Natural killer cell (primary cell): Measurements from ENCODE around the gene BAZ2A. TPM values are rescaled to one million over a fixed set of nuclear protein-coding genes. Genes with fewer than 3 reads are reported as not detected.
A peak's percentile ranks its signal among the peaks of the same experiment; 100 is the strongest.

Source experiments
- ATAC-seq, 3 donors: fragments of 150-1000 bp in 2 of 3; fragments of 200-7000 bp in 1 of 3; cut with Tn5 transposase; 1 replicate in 1 of 3; 2 replicates in 2 of 3; pipeline ENCODE4 v1.10.0; 2021; ENCODE audit warnings: mild to moderate bottlenecking in 2 of 3, moderate library complexity in 2 of 3
- DNase-seq, 2 donors: peaks; one replicate each; pipeline versions ENCODE4 v3.0.0 to v3.0.0-alpha.2; 2013 to 2021; ENCODE audit warnings: mixed read lengths in 1 of 2
- H3K27ac ChIP-seq: one replicate; pipeline ENCODE4 v1.5.1; 2013; ENCODE audit warnings: mild to moderate bottlenecking, low read length
- H3K27me3 ChIP-seq: one replicate; pipeline ENCODE4 v1.6.1; 2013; ENCODE audit warnings: low read length; ENCODE audit not compliant: control insufficient read depth, insufficient read depth
- H3K36me3 ChIP-seq: one replicate; pipeline ENCODE4 v1.6.1; 2013; ENCODE audit warnings: low read length; ENCODE audit not compliant: control insufficient read depth, insufficient read depth
- H3K4me1 ChIP-seq: one replicate; pipeline ENCODE4 v1.6.1; 2013; ENCODE audit warnings: low read length; ENCODE audit not compliant: control insufficient read depth, insufficient read depth
- H3K4me3 ChIP-seq: one replicate; pipeline ENCODE4 v1.5.1; 2013; ENCODE audit warnings: low read length
- H3K9me3 ChIP-seq: one replicate; pipeline ENCODE4 v1.6.1; 2013; ENCODE audit warnings: low read length; ENCODE audit not compliant: control insufficient read depth, insufficient read depth
- H3K27ac Mint-ChIP-seq, 2 donors: one replicate each; pipeline ENCODE4 v1.8.0; 2022; ENCODE audit warnings: mild to moderate bottlenecking in 2 of 2, mixed read lengths in 2 of 2, moderate library complexity in 1 of 2
- H3K27me3 Mint-ChIP-seq, 2 donors: one replicate each; pipeline ENCODE4 v1.8.0; 2022; ENCODE audit warnings: low read depth in 2 of 2, mixed read lengths in 2 of 2
- H3K36me3 Mint-ChIP-seq: one replicate; pipeline ENCODE4 v1.8.0; 2022; ENCODE audit warnings: mixed read lengths
- H3K4me1 Mint-ChIP-seq, 2 donors: one replicate each; pipeline ENCODE4 v1.8.0; 2022; ENCODE audit warnings: mixed read lengths in 2 of 2
- H3K4me3 Mint-ChIP-seq: one replicate; pipeline ENCODE4 v1.8.0; 2022; ENCODE audit warnings: mild to moderate bottlenecking, moderate library complexity, mixed read lengths
- H3K9me3 Mint-ChIP-seq, 2 donors: one replicate each; pipeline ENCODE4 v1.8.0; 2022; ENCODE audit warnings: mixed read lengths in 2 of 2
- CTCF ChIP-seq: fragments of 200-600 bp; IDR thresholded peaks from one replicate; pipeline ENCODE4 v1.8.0; 2022; ENCODE audit warnings: antibody characterized with exemption
- WGBS: methylation state at CpG from one replicate; pipeline ENCODE4 v1.1.7; 2013; ENCODE audit warnings: missing lambda C conversion rate; ENCODE audit not compliant: insufficient coverage; 5-methylcytosine and 5-hydroxymethylcytosine counted together
- intact Hi-C: fragments of 100-400 bp; cut with micrococcal nuclease; formaldehyde crosslinking; loops from one replicate; pipeline ENCODE4 v1.14.2; 2022
- total RNA-seq, 4 donors: library from RNA; stranded (reverse); fragments of 120-200 nt in 1 of 4; gene quantifications; one replicate each; pipeline versions ENCODE4 v1.2.3 to v1.2.4, GENCODE V29; 2013 to 2022

Gene BAZ2A
- total RNA-seq, 3 donors from 2014 or later (not counting 1 experiment from before 2014, with no cell fraction given), result 320 to 354 (median 325) TPM

GRCh38 chr12:56676851-56677580 is 46.9 kb upstream of the BAZ2A start:
- 85% methylated on average over 9 of the region's 11 CpGs for WGBS
- no peak overlapping the region for H3K27ac ChIP-seq
- H3K27me3 ChIP-seq, result no peaks in the 10 kb centered on the region
- H3K4me1 Mint-ChIP-seq, result peaks cover 30 to 43% of the 10 kb centered on the region in 2 donors
- H3K36me3 ChIP-seq, result peaks cover 6% of the 10 kb centered on the region
- peaks cover 34% of the 10 kb centered on the region for H3K4me1 ChIP-seq
- TF ChIP-seq CTCF, result no peak
- H3K4me3 ChIP-seq, result no peak overlapping the region
- no peaks in the 10 kb centered on the region for H3K27me3 Mint-ChIP-seq
- DNase-seq, result peak in 1 of 2 donors; percentile 32
- no peak overlapping the region for H3K4me3 Mint-ChIP-seq
- peaks cover 3% of the 10 kb centered on the region for H3K36me3 Mint-ChIP-seq
- H3K9me3 ChIP-seq, result no peaks in the 10 kb centered on the region
- ATAC-seq, result peak in 2 of 3 donors; percentile 35 to 38
- no peaks in the 10 kb centered on the region for H3K9me3 Mint-ChIP-seq
- H3K27ac Mint-ChIP-seq, result peak overlapping the region; percentile 16 to 44
- intact Hi-C loops, result no loop called here

GRCh38 chr12:56671608-56672007 is 41.5 kb upstream of the BAZ2A start:
- intact Hi-C loops, result no loop called here
- no peak overlapping the region for H3K27ac ChIP-seq
- H3K27me3 ChIP-seq, result no peaks in the 10 kb centered on the region
- H3K9me3 ChIP-seq, result no peaks in the 10 kb centered on the region
- peaks cover 22 to 26% of the 10 kb centered on the region in 2 donors for H3K4me1 Mint-ChIP-seq
- H3K4me3 Mint-ChIP-seq, result no peak overlapping the region
- DNase-seq (no peak), ATAC-seq (no peak)
- no peaks in the 10 kb centered on the region for H3K9me3 Mint-ChIP-seq
- no peak overlapping the region for H3K4me3 ChIP-seq
- WGBS, result 94% methylated on average over 2 of the region's 2 CpGs
- H3K36me3 Mint-ChIP-seq, result peaks cover 9% of the 10 kb centered on the region
- peaks cover 9% of the 10 kb centered on the region for H3K4me1 ChIP-seq
- no peak for TF ChIP-seq CTCF
- no peaks in the 10 kb centered on the region for H3K27me3 Mint-ChIP-seq
- peaks cover 48% of the 10 kb centered on the region for H3K36me3 ChIP-seq
- peak overlapping the region in 1 of 2 donors; percentile 75 for H3K27ac Mint-ChIP-seq

DNA sequence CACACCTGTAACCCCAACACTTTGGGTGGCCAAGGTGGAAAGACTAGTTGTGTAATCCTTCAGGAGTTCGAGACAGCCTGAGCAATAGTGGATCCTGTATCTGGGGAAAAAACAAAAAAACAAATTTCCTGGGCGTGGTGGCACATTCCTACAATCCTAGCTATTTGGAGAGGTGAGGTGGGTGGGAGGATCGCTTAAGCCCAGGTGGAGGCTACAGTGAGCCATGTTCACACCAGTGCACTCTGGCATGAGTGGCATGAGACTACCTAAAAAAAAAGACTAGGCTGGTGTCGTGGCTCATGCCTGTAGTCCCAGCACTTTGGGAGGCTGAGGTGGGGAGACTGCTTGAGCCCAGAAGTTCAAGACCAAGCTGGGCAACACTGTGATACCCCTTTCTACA is 40.7 kb upstream of the BAZ2A start:
- H3K4me3 Mint-ChIP-seq, result no peak overlapping the region
- H3K9me3 ChIP-seq, result no peaks in the 10 kb centered on the region
- peaks cover 17 to 21% of the 10 kb centered on the region in 2 donors for H3K4me1 Mint-ChIP-seq
- intact Hi-C loops, result no loop called here
- no peaks in the 10 kb centered on the region for H3K27me3 Mint-ChIP-seq
- DNase-seq (no peak), ATAC-seq (no peak)
- H3K36me3 ChIP-seq, result peaks cover 56% of the 10 kb centered on the region
- no peak overlapping the region for H3K4me3 ChIP-seq
- no peaks in the 10 kb centered on the region for H3K27me3 ChIP-seq
- H3K27ac Mint-ChIP-seq, result no peak overlapping the region
- WGBS, result 93% methylated on average over 4 of the region's 4 CpGs
- peaks cover 7% of the 10 kb centered on the region for H3K4me1 ChIP-seq
- H3K27ac ChIP-seq, result no peak overlapping the region
- TF ChIP-seq CTCF, result no peak
- H3K9me3 Mint-ChIP-seq, result no peaks in the 10 kb centered on the region
- H3K36me3 Mint-ChIP-seq, result peaks cover 9% of the 10 kb centered on the region

DNA sequence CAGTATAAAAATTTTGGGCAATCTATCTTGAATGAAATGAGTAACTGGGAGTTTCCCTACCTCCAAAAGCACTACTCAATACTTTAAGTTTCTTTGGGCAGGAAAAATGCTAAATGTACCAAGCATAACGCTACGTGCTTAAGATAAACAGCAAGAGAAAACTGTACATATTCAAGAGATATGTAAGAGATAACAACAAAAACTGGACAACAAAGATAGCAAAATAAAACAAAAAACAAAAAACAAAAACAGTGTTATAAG is 38.0 kb upstream of the BAZ2A start:
- no CpG with 5 or more reads among the region's 2 CpGs for WGBS
- Mint-ChIP-seq H3K4me3 (no peak overlapping the region), H3K27ac (peak overlapping the region in 1 of 2 donors; percentile 14), H3K36me3 (peaks cover 9% of the 10 kb centered on the region), H3K4me1 (peaks cover 14 to 15% of the 10 kb centered on the region in 2 donors), H3K9me3 (no peaks in the 10 kb centered on the region), H3K27me3 (no peaks in the 10 kb centered on the region)
- peaks cover 75% of the 10 kb centered on the region for H3K36me3 ChIP-seq
- TF ChIP-seq CTCF, result no peak
- DNase-seq (no peak), ATAC-seq (no peak)
- H3K4me3 ChIP-seq, result no peak overlapping the region
- no peak overlapping the region for H3K27ac ChIP-seq
- H3K9me3 ChIP-seq, result no peaks in the 10 kb centered on the region
- H3K27me3 ChIP-seq, result no peaks in the 10 kb centered on the region
- intact Hi-C loops, result no loop called here
- no peaks in the 10 kb centered on the region for H3K4me1 ChIP-seq
